ENCODE data around the gene SLC2A6.
A peak's percentile ranks its signal among the peaks of the same experiment; 100 is the strongest.

The SLC2A6 gene

DNA sequence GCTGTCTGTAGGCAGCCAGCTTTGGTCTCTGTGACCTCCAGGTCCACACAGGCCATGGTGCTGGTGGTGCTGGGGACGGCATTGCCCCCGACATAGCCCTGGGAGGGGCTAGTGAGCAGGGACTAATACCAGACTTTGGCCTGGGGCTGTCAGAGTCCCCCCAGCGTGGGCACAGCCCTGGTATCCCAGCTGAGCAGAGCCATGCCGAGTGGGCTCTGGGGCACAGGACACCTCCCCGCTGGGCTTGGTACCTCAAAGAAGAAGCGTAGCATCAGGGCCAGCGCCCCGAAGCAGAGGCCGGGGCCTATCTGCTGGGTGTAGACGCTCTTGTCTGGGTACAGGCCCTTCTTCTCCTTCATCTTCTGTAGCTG is 36.3 kb upstream of the SLC2A6 start:
- no peak for DNase-seq

GRCh38 chr9:133514460-133515239 is 35.8 kb upstream of the SLC2A6 start:
- DNase-seq: peak; percentile 44

DNA sequence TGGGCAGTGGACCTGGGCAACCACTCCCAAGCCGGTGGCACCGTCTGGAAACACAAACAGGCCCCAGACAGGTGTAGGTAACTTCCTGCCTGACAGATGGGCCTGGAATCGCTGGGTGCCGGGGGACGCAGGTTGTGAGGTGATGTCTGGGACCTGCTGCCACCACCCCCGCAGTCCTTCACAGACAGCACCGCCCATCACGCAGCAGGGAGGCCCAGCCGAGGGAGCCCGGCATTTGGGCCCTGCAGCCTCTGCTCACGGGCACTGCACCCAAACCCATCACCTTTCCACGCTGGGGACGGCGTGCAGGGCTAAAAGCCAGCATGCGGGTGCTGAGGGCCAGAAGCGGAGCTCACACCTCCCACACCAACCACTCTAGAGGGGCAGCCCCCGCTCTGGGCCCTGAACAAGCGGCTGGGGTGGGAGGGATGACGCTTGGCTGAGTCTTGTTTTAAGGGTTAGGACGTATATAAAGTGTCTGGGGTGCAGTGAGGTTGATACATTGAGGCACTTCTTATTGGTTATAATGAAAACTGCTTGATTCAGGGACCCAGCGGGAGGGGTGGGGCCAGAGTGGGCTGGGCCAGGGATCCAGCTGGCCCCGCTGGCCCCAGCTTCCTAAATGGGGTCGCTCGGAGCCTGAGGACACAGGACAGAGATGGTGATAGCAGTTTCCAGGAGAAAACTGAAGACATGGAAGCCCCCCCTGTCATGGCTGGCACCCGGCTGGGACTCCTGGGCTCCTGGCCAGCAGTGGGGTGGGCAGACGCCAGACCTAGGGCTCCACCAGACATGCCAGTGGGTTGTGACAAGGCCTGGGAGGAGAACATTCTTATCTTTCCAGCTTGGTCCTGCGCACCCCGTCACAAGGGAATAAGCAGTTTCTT is 34.6 kb upstream of the SLC2A6 start:
- peak; percentile 18 for DNase-seq

DNA sequence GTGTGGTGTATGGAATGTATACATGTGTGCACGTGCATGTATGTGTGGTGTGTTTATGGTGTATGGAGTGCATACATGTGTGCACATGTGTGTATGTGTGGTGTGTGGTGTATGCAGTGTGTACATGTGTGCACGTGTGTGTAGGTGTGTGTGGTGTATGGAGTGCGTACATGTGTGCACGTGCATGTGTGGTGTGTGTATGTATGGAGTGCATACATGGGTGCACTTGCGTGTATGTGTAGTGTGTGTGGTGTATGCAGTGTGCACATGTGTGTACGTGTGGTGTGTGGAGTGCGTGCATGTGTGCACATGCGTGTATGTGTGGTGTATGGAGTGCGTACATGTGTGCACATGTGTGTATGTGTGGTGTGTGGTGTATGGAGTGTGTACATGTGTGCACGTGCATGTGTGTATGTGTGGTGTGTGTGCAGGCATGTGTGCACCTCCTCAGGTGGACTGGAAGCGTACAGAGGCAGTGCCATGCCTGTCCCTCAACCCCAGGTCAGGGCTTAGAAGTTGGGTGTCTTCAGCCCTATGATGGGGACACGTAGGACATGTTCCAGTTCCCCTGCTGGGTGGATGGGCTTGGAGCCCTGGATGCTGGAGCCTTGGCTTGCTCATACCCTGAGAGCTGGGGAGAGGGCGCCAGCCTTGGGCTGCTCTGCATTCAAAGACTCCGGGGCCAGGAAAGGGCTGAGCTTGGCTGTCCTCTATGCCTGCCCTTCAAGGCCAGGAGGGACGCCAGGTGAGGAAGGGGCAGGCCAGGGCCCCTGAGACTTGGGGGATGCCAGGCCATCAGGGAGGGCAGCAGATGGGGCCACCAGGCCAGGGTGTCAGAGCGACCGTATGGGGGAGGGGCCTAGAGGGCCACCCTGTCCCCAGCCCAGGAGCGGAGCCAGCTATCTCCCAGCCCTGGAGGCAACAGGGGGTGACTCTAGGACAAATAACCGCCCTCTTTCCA is 33.6 kb upstream of the SLC2A6 start:
- no peak for DNase-seq

DNA sequence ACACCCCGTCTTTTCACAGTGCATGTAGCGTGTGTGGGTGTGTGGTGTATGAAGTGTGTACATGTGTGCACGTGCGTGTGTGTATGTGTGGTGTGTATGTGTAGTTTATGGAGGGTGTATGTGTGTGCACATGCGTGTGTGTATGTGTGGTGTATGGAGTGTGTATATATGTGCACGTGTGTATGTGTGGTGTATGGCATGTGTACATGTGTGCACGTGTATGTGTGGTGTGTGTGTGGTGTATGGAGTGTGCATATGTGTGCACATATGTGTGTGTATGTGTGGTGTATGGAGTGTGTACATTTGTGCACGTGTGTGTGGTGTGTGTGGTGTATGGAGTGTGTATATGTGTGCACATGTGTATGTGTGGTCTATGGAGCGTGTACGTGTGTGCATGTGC is 32.7 kb upstream of the SLC2A6 start:
- DNase-seq: no peak

- no peak for DNase-seq
These were observed 32.1 kb upstream of the SLC2A6 start for GRCh38 chr9:133510926-133511505.

- DNase-seq: peak; percentile 89
These were observed 30.5 kb upstream of the SLC2A6 start for GRCh38 chr9:133509179-133510083.

DNA sequence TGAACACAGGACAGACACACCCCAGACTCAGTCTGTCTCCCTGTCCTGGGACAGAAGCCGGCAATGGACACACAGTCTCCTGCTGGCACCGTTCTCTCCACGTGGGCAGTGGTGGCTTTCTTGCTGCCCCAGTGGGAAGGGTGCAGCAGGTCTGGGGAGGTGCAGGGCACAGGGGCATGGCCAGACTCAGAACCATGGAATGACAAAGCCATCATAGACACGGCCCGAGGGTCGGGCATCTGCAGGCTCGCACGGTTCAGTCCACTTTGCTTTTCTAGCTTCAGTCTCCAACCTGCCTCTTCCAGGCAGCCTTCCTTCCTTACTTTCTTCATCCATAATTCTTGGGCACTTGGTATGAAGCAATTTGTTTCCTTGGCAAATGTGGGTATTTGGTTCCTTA is 29.1 kb upstream of the SLC2A6 start:
- DNase-seq: no peak

DNA sequence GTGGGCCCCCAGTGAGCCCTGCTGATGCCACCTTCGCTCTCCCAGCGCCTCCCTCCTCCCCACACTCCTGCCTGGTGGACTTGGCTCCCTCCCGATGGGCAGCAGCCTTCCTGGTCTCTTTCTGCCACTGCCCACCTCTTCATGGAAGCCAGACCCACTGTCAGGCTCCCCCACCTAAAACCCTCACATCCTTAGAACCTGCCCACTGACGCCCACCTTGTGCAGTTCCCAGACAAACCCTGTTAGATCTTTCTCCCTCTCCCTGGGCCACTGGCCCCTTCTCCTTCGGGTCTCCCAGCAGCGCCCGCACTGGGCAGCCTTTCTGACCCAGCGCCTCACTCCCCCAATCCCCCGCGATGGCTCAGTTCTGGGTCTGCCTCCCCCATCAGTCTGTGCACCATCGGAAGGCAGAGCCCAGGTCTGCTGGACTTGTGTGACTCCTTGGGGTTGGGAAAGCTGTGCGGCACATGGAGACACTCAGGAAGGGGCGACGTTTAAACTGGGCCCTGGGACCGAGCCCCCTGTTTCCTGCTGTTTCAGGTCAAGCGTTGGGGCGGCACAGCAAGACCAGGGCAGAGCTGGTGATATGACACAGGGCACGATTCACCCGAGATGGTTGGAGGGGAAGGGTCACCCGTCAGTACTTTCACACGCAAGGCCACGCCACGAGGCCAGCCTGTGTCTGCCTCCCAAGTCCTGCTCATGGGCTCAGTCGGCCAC is 28.5 kb upstream of the SLC2A6 start:
- DNase-seq: no peak

- DNase-seq: no peak
These were observed 27.7 kb upstream of the SLC2A6 start for GRCh38 chr9:133506653-133507038.

GRCh38 chr9:133505901-133506652 is 27.2 kb upstream of the SLC2A6 start:
- no peak for DNase-seq

DNA sequence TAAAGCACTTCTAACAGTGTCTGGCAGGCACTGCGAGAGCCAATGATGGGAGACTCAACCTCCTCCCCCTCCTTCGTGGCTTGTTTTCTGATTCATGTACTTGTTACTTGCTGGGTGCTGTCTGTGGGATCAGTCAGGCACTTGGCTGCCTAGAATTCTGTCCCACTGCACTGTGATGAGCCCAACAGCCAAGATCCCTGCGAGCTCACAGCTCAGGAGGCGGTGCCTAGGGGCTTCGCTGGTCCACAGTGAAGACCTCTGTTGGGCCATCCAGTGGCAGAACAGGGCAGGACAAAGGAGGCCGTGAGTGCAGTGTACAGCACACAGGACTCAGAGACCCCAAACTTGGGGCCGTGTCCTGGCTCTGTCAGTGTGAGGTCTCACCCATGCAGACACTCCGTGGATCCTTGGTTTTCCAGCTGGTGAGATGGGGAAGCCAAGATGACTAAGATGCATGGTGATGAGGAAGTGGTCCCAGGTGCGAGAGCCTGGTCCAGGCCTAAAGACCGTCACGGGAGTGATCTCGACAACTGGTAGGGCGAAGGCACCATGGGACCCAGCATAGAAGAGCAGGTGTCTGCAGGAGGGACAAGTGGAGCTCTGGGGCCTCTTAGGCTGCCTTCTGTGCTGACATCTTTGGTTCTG is 26.4 kb upstream of the SLC2A6 start:
- no peak for DNase-seq

- DNase-seq: no peak
These were observed 23.2 kb upstream of the SLC2A6 start for GRCh38 chr9:133502112-133502511.

DNA sequence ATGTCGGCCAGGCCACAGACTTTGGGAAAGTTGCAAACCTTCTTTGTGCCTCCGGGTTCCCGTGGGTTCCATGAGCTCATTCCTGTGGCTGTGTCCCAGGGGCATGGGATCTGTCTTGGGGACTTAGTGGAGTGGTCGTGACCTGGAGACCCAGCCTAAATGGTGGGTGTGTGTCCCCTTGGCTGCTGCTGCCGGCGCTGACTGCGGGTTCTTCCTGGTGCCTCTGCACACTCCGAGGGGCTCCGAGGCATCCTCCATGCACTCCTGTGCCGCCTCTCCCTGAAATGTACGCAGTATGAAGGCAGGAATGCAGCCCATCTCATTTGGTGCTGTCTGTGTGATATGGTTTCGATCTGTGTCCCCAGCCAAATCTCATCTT is 21.0 kb upstream of the SLC2A6 start:
- DNase-seq: no peak

- no peak for DNase-seq
These were observed 20.4 kb upstream of the SLC2A6 start for GRCh38 chr9:133499132-133499891.

DNA sequence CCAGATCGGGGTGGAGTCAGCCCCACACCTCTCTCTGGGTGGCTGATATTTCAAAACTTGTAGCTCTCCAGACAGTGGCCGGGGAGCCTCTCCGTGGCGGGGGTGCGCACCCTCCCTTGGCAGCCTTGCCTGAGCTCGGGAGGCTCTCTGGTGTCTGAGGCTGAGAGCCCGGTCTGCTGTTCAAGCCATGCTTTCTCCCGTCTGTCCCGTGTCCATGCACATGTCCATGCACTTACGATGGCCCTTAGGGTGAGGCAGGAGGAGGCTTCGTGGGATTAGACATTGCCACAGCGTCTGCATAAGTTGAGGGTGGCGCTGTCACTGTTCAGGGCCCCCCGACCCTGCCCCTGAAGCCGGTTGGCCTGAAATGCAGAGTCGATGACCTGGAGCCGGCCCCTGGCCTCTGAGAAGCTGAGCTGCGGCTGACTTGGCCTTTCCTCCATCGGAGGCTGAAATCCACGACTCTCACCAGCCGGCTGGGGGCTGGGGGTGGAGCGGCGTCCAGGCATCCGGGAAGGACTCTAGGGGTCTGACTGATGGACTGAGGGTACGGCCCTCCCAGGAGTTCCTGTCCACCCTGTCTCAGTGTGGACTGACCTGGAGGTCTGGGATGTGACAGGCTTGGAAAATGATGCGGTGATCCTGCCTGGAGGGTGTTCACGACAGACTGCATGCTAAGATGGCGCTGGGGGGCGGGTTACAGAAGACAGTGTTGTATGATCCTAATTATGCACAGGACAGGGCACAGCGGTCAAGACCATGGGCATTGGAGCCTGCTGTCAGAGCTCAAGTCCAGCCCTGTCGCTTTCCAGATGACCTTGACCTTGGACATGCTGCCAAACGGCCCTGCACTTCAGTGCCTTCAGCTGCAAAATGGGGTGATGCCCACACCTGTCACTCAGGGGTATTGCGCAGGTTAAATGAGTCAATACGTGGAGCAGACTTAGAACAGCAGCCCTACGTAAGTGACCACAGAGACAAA is 18.3 kb upstream of the SLC2A6 start:
- DNase-seq: no peak
